ENCODE measurements around the gene PAGE2.
"Not testable (repeated sequence)": the region's sequence is repeated elsewhere in the genome, so short reads cannot be mapped to it uniquely, and the experiment has no call there.

PAGE2 gene, protein sequence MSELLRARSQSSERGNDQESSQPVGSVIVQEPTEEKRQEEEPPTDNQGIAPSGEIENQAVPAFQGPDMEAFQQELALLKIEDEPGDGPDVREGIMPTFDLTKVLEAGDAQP

DNA sequence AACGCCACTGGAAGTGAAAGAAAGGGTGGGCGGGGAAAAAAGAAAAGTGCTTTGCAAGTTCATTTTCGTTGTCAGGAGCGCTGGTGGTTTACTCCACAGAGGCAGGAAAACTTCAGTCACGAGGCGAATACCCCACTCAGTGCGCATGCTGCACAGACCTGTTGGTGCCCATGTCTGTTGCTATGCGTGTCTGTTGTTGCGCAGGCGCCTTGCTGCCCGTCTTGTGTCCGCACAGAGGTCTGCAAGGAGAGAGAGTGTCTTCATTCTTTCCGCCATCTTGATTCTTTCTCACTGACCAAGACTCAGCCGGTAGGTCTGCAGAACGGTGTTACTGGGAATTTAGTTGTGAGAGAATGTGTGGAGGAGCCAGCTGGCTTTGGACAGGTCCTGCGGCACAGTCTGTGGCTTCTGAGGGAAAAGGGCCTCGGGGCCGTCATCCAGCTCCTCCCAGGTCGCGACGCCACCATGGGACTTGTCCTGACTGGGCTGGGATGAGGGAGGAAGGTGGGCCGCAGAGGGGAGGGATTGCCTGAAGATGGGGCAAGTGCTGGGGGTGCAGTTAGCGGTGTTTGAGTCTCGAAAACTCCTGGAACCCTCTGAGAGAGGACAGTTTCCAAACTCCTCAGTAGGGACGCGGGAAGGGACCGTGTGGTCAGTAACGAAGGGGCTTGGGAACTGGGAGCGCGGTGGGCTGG lies at the start of gene PAGE2:
TSS of gene PAGE2 (plus strand) at position 224 of the 695 bp plus-strand sequence. CDS start 1,003 bp downstream, outside the sequence.
- no peak for DNase-seq

GRCh38 chrX:55039471-55039870 lies 49.3 kb upstream of the PAGE2 start:
- peak; percentile 8 for DNase-seq

GRCh38 chrX:55041514-55041913 lies 47.3 kb upstream of the PAGE2 start:
- DNase-seq = no peak

DNA sequence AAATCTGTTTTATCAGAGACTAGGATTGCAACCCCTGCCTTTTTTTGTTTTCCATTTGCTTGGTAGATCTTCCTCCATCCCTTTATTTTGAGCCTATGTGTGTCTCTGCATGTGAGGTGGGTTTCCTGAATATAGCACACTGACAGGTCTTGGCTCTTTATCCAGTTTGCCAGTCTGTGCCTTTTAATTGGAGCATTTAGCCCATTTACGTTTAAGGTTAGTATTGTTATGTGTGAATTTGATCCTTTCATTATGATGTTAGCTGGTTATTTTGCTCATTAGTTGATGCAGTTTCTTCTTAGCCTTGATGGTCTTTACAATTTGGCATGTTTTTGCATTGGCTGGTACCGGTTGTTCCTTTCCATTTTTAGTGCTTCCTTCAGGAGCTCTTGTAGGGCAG lies 38.2 kb upstream of the PAGE2 start:
- not testable (repeated sequence) for DNase-seq

- peak; percentile 0 for DNase-seq
Observed at GRCh38 chrX:55056820-55057674, 31.8 kb upstream of the PAGE2 start.

GRCh38 chrX:55057675-55058249 lies 31.1 kb upstream of the PAGE2 start:
- DNase-seq = peak; percentile 18

DNA sequence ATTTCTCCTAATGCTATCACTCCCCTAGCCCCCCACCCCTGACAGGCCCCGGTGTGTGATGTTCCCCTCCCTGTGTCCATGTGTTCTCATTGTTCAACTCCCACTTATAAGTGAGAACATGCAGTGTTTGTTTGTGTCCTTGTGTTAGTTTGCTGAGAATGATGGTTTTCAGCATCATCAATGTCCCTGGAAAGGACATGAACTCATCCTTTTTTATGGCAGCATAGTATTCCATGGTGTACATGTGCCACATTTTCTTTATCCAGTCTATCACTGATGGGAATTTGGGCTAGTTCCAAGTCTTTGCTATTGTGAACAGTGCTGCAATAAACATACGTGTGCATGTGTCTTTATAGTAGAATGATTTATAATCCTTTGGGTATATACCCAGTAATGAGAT lies 21.6 kb upstream of the PAGE2 start:
- not testable (repeated sequence) for DNase-seq

- DNase-seq = no peak
Observed at GRCh38 chrX:55072286-55072685, 16.5 kb upstream of the PAGE2 start.

DNA sequence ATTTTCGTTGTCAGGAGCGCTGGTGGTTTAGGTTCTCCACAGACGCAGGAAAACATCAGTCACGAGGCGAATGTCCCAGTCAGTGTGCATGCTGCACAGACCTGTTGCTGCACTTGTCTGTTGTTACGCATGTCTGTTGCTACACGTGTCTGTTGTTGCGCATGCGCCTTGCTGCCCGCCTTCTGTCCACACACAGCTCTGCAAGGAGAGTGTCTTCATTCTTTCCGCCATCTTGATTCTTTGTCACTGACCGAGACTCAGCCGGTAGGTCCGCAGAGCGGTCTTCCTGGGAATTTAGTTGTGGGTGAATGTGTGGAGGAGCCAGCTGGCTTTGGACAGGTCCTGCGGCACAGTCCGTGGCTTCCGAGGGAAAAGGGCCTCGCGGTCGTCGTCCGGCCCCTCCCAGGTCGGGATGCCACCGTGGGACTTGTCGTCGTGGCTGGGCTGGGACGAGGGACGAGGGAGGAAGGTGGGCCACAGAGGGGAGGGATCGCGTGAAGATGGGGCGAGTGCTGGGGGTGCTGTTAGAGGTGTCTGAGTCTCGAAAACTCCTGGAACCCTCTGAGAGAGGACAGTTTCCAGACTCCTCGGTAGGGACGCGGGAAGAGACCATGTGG lies 13.9 kb upstream of the PAGE2 start, which contains the start of gene PAGE2B:
TSS of gene PAGE2B (plus strand) at position 180 of the 617 bp plus-strand sequence. CDS start 1,012 bp downstream, outside the sequence.
- DNase-seq = no peak

DNA sequence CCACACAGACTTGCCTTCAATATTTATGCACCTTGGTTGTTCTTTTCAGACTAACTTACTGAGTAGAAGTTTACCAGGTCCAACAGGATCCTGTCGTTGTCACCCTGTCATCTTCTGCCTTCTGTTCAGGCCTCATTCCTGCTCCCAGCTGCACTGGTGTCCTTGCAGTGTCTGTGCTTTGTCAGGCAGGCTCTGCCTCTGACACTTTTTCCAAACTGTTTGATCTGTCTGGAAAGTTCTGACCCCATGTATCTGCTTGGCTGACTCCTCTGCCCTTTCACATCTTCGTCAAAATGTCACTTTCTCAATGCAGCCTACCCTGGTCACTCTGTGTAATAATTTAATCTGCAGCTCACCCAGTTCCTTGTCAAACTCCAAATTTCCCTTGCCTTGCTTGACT lies 9.9 kb downstream of the PAGE2 start:
- DNase-seq = no peak

GRCh38 chrX:55099162-55099561 lies 10.3 kb downstream of the PAGE2 start:
- no peak for DNase-seq

- no peak for DNase-seq
Observed at GRCh38 chrX:55102754-55103153, 13.9 kb downstream of the PAGE2 start.

GRCh38 chrX:55107262-55107661 lies 18.4 kb downstream of the PAGE2 start:
- no peak for DNase-seq

GRCh38 chrX:55107911-55108310 lies 19.1 kb downstream of the PAGE2 start:
- DNase-seq = no peak

DNA sequence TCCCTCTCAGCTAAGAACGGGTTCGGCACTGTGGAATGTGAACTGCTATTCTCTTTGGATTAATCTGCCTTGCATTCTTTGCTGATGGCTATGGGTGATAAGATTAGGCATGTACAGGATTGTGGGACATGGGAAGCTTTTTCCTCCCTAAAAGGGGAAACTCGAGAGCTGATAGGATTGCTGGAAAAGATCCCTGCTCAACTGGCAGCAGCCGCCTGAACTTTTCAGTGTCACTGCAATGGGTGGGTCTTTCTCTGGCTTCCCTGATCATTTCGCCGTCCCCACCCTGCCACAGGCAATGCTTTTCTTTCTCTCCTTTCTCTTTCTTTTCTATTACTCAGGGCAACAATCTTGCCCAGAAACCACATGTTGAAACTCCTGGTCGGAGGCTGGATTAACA lies 20.5 kb downstream of the PAGE2 start:
- DNase-seq = peak; percentile 0

DNA sequence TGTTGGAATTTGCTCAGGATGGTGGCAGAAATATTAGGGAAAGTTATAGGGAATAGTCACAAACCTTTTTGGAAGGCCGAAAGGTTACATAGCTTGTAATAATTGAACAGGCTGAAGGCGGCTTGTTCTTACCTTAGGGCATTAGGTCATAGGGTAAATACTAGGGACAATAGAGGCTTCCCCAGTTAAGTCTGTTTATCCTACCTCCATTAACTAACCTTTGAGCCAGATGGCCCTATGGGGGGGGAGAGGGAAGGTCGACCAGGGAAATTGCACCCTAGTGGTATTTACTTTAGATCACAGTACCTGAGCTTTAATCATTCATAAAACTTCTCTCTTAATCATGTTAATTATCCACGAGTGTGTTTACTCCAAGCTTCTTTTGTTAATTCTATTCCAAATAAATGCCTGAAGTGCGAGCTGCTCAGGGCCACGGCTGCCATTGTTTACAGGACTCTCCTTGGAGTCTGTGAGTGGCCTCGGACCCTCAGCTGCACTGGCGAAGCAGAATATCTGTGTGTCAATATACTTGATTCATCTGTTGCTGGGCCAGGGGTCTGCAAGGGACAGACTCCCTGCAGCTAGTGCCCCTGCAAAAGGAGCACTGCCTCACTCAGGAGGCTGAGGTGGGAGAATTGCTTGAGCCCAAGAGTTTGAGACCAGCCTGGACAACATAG lies 22.9 kb downstream of the PAGE2 start:
- no peak for DNase-seq

DNA sequence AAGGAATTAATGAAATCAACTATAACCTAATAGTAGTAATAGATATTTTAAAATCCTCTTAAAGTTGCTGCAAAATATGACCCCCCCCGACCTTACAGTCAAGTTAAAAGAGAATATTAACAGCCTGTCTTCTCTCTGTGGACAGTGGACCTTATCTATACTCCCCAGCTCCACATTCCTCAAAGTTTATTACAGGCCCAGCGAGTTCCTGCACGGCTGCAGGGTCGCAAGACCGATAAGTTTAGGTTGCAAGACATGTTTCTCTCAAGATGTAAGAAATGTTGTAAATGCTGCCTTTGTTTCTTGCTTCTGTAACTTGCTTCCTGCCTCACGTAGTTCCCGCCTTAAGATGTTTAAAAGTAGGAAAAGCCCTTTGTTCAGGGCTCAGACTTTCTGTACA lies 27.8 kb downstream of the PAGE2 start:
- not testable (repeated sequence) for DNase-seq

DNA sequence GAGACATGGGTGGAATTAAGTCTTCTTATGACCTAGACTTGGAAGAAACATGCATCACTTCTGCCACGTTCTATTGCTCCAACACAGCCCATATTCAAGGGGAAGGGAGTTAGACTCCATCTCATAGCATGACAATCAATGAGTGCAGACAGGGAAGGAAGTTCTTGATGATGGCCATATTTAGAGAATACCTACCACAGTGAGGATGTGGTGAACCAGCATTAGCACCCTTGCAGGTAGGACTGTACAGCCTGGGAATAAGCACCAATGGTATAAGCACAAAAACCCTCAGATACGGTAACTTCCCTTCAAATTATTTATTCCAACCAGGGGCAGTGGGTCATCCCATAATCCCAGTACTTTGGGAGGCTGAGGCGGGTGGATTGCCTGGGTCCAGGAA lies 29.8 kb downstream of the PAGE2 start:
- DNase-seq = no peak

DNA sequence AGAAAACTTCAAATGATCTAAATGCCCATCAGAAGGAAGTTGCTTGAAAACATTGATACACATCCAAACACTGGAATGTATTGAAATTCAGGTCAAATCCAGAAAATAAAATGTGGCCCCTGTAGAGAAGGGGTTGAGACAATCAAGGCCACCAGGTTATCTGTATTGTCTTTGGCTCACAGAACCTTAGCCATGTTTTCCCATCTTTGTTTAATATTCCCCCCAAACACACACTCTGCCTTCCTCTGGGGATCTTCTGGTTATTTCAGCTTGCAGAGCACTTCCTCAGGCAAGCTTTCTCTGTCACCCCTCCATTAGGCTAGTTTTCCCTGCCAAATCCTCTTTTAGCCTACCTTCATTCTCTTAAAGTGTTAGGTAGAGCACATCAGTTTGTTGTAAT lies 30.5 kb downstream of the PAGE2 start:
- no peak for DNase-seq

DNA sequence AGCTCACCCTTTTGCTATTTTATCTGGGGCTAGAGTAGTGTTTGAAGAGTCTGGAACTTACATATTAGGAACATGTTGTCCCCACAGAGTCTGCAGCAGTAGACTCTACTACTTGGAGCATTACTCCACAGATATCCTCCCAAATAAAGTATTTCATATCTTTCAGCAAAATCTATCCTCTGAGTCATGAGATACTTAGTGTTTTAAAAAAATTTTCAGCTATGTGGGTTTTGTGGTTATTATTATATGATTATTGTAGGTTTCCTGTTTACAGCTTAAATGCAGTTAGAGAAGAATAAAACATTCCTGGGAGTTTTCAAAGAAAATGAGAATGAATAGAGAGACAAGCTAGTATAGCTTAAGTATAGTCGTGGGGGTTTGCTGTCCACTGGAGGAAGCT lies 30.9 kb downstream of the PAGE2 start:
- DNase-seq = peak; percentile 1

DNA sequence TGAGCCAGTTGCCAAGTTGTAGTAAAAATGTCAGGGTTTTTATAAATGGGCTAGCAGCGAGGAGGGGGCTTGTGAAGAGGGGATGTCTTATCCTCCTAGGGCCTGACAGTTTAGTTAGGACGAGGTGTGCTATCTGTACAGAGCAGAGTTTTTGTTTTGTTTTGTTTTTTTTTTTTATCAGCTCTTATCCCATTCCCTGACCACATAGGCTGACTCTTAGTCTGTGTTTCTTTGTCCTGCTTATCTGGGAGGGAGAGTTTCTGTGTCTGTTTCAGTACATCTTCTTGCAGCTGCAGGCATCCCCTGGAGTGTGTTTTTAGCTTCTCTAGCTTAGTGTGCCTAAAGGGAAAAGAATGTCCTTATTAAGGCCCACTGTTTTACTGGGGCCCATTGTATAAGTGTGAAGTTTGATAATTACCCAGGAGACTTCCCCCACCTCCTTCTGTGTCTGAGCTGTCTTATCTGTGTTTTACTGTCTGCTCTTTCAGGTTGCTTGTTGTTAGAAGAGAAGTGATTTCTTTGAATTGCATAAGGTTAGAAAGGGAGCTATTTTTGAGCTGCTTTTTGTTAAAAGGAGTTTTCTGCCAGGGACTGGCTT lies 32.0 kb downstream of the PAGE2 start:
- no peak for DNase-seq

GRCh38 chrX:55123900-55124299 lies 35.1 kb downstream of the PAGE2 start:
- no peak for DNase-seq
